AG08396 (cell line): ENCODE measurements around the gene CAVIN1.
"Not testable (repeated sequence)": the region's sequence is repeated elsewhere in the genome, so short reads cannot be mapped to it uniquely, and the experiment has no call there.

Experiments
- DNase-seq: peaks from one replicate; pipeline ENCODE4 v3.0.0; 2012; ENCODE audit warnings: low spot score, mixed read lengths

Gene CAVIN1

DNA sequence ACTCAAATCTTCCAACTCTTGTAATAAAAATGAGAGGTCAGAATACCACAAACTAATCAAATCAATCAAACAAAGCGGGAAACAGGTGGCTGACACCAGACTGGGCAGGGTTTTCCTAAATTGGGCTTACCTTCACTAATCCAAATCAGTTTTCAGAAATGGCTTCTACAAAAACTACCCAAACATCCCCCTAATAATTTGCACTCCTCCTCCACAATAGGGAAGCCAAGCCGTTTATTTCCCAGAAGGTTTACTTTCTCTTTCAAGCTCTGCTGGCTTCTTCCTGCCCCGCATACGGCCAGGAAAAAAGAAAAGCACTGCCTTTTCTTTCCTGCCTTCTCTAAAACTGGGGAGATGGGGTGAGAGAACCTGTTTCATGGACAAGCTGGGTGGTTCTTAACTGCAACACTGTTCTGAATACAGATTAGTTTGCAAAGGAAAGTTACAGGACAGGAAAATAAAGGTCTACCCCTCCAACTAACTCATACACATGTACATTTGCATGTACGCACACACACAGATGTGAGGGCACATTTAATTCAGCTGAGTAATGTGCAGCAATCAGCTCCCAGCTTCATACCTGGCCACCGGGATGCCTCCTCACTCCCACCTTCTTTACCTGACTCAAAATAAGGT, 44.0 kb downstream of the CAVIN1 start:
- DNase-seq, result peak; percentile 44

DNA sequence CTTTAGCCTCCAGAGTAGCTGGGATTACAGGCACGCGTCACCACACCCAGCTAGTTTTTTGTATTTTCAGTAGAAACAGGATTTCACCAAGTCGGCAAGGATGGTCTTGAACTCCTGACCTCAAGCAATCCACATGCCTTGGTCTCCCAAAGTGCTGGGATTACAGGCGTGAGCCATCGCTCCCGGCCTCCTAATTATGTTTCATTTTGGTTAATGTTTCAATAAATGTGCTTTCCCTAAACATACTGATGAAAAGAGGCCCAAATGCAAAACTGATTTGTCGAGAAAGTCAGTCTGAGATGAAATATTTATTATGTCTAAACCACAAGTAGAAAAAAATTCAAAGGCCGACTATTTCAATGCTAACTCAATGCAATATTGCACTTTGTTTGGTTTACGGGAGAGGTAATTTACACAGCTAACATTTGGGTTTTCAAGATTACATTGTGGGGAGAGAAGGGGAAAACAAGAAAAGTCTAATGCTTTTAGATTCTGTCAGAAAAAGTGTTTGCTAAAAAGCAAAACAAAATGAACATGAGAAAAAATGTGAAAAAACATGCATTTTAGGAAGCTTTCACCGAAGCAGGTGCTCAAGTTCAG, 44.6 kb downstream of the CAVIN1 start:
- no peak for DNase-seq

- no peak for DNase-seq
These were observed 49.2 kb downstream of the CAVIN1 start for GRCh38 chr17:42373896-42374295.

DNA sequence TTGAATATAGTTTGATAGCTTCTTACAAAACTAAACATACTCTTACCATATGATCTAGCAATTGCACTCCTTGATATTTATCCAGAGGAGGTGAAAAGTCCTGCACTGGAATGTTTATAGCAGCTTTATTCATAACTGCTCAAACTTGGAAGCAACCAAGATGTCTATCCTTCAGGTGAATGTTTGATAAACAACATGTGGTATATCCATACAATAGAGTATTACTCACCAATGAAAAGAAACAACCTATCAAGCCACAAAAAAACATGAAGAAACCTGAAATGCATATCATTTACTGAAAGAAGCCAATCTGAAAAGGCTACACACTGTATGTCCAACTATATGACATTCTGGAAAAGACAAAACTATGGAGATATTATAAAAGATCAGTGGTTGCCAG, 50.9 kb downstream of the CAVIN1 start:
- no peak for DNase-seq

GRCh38 chr17:42368797-42369561, 54.1 kb downstream of the CAVIN1 start:
- not testable (repeated sequence) for DNase-seq

GRCh38 chr17:42368310-42368709, 54.7 kb downstream of the CAVIN1 start:
- not testable (repeated sequence) for DNase-seq

- DNase-seq, result not testable (repeated sequence)
These were observed 56.7 kb downstream of the CAVIN1 start for GRCh38 chr17:42366176-42367023.

- peak; percentile 36 for DNase-seq
These were observed 57.9 kb downstream of the CAVIN1 start for GRCh38 chr17:42365136-42365535.

DNA sequence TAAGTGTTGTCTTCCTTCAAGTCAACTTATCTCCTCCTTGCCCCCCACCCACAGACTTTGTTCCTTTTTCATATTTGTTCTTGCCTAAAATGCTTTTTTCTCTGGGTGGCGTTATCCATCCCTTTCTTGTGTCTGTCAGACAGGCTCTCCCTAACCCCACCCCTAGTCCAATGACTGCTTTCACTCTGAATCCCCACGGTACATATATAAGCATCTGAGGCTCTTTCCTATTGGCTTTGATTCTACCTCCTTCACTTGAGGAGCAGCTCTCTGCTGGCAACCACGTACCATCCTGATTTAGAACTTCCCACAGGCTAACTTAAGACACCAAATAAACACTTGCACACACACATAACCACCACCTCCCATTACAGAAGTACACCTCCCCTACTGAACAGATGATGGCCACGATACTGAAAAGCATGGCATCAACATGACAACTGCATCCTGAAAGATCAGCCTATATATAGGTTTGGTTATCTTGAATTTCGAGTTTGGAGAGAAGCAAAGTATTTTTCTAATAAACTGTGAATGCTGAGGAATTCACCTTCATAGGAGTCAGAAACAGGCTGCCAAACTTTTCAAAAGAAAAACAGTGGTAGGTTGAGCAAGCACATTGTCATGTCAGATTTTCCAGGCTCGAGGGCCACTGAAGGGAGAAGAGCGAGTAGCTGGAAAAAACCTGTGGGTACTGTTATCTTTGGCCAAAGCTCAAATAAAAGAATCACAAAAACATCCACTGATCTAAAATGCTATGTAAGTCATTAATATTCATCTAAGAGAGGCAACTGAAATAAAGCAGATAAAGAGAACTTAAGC, 59.1 kb downstream of the CAVIN1 start:
- DNase-seq, result no peak

DNA sequence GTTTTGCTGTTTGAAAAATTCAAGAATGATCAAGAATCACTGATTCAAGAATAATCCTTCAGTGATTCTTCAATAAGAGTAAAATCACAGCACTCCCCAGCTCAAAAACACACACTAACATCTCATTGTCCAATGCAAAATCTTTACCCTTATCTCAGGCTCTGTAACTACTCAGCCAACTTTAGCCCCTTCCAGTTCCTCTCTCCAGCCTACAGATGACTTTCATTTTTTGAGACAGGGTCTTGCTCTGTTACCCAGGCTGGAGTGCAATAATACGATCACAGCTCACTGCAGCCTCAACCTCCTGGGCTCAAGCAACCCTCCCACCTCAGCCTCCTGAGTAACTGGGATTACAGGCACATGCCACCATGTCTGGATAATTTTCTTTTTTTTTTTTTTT, 59.8 kb downstream of the CAVIN1 start:
- no peak for DNase-seq

DNA sequence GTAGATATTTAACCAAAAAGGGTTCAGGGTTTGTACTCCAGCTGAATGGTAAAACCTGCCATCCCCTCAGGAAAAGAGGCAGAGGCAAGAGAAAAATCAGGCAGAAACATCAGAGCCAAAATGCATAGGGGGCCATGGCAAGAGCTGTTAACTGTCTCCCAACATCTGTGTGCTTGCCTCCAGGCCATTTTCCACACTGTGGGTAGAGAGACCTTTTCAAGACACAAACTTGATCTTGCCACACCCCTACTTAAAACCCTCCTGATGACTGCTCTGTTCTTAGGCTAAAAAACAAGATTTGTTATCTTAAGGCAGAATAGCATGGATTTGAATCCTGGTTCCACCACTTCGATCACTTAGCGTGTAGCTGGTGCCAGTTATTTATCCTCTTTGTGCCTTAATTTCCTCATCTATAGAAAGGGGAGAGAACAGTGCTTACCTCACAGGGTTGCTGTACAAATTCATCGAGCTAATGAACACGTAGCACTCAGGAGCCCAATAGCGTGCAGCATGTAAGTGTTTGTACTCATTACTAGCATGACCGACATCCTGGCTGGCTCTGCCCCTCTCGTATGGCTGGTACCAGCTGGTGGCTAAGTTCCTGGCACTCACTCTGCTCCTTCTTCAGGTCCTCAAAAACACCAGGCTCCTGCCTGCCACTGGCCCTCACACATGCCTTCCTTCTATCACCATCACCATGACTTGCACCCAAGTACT, 60.7 kb downstream of the CAVIN1 start:
- DNase-seq, result no peak

DNA sequence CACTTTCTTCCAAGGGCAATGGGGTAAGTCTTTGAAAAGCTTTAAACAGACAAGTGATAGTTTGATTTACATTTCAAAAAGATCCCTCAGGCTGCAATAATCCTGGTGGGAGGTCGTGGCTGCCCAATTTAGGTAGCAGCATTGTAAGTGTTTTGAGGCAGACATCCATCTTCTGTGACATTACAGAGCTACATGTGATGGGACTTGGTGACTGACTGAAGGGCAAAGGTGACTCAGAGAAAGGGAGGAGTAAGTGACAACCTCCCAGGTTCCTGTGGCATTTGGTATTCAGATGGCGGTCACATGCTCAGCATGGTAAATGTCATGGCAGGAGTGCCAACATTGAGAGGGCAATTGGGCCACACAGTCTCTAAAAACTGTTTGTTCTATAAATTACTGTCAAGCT, 61.3 kb downstream of the CAVIN1 start:
- DNase-seq, result no peak

- not testable (repeated sequence) for DNase-seq
These were observed 62.7 kb downstream of the CAVIN1 start for GRCh38 chr17:42360388-42360787.

DNA sequence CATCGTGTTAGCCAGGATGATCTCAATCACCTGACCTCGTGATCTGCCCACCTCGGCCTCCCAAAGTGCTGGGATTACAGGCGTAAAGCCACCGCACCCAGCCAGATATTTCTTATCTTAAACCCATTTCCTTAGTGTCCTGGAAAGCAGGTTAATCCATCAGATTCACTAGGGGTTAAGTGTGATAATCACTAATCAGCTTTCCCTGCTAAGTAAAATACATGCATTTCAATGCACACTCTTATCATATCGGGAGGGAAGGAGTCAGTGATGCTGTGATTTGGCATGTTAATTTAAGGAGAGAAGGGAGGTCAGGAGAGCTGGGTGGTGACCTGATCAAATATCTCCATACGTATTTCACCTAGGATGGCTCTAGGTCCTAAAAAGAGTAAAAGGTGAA, 63.9 kb downstream of the CAVIN1 start:
- DNase-seq, result no peak

- DNase-seq, result no peak
These were observed 64.6 kb downstream of the CAVIN1 start for GRCh38 chr17:42358434-42358833.

GRCh38 chr17:42354956-42355843, 67.9 kb downstream of the CAVIN1 start:
- no peak for DNase-seq
